BJ (cell line): ENCODE data around the gene SGCB. TPM values are rescaled to one million over a fixed set of nuclear protein-coding genes. Genes with fewer than 3 reads are reported as not detected.

ENCODE experiments used
- CTCF ChIA-PET: fragments of 350-600 bp; formaldehyde crosslinking; extraction: SDS; loops from one replicate; lab custom pipeline; 2021; ENCODE audit warnings: antibody characterized with exemption, inconsistent platforms; lab: Yijun Ruan, JAX
- POLR2A ChIA-PET: fragments of 300-600 bp; sonication (Branson Sonifier 250); formaldehyde crosslinking; extraction: SDS; loops from one replicate; lab custom pipeline; 2021; ENCODE audit warnings: antibody characterized with exemption; lab: Charles Lee
- DNase-seq: peaks from one replicate; pipeline ENCODE4 v3.0.0-alpha.2; 2011; ENCODE audit warnings: low read depth
- H3K27me3 ChIP-seq: 2 replicates; pipeline ENCODE4 v1.6.0; 2011; ENCODE audit warnings: low read length; ENCODE audit not compliant: control insufficient read depth, insufficient read depth
- H3K36me3 ChIP-seq: 2 replicates; pipeline ENCODE4 v1.5.1; 2011; ENCODE audit warnings: low read length; ENCODE audit not compliant: control insufficient read depth, insufficient read depth
- H3K4me3 ChIP-seq: 2 replicates; pipeline ENCODE4 v1.5.1; 2011; ENCODE audit warnings: low read depth, mild to moderate bottlenecking, control low read depth, low read length
- polyA plus RNA-seq: library from polyadenylated mRNA; depleted of rRNA; stranded (reverse); fragments of >200 nt; gene quantifications from 2 replicates; pipeline ENCODE4 v1.2.3, GENCODE V29; 2011
- TF ChIP-seq, protein P1 (sequence below): IDR thresholded peaks from 2 replicates; pipeline ENCODE4 v1.5.1; 2011; ENCODE audit warnings: low read depth, mild to moderate bottlenecking, control low read depth, inconsistent platforms, low read length, moderate library complexity; ENCODE audit not compliant: insufficient read depth

The SGCB gene
- polyA plus RNA-seq, 1 experiment, result 23.3 TPM

DNA sequence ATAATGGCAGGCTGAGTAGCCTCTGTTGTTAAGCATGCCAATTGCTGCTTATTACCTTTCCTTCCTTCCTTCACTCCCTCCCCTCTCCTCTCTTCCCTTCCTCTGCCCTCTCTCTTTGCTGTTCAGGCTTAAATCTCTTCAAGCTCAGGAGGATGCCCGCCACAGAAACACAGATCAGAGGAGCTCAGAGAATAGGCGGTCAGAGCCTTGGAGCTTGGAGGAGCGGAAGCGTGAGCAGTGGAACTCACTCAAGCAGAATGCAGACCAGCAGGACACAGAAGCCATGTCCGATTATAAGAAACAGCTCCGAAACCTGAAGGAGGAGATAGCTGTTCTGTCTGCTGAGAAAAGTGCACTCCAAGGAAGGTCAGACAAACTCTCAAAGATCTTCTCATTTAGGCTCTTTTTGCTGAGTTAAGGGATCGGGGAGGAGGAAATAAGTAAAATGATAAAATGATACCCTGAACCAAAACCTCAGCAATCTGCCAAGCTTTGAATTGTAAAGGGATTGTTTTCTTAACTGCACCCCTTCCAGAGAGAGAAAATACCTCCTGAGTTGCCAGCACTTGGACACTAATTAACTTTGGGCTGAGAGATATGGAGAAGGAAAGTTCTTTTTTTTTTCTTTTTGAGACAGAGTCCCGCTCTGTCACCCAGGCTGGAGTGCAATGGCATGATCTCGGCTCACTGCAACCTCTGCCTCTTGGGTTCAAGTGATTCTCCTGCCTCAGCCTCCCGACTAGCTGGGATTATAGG, 33.9 kb upstream of the SGCB start:
- H3K36me3 ChIP-seq, result peaks cover 3% of the 10 kb centered on the region
- CTCF ChIA-PET, result interaction anchor here (0.6 kb wide), 1 partner anchor 13 kb away, joined by 3 read pairs; no protein-coding TSS in a partner anchor
- H3K27me3 ChIP-seq, result no peaks in the 10 kb centered on the region
- TF ChIP-seq, protein P1, sequence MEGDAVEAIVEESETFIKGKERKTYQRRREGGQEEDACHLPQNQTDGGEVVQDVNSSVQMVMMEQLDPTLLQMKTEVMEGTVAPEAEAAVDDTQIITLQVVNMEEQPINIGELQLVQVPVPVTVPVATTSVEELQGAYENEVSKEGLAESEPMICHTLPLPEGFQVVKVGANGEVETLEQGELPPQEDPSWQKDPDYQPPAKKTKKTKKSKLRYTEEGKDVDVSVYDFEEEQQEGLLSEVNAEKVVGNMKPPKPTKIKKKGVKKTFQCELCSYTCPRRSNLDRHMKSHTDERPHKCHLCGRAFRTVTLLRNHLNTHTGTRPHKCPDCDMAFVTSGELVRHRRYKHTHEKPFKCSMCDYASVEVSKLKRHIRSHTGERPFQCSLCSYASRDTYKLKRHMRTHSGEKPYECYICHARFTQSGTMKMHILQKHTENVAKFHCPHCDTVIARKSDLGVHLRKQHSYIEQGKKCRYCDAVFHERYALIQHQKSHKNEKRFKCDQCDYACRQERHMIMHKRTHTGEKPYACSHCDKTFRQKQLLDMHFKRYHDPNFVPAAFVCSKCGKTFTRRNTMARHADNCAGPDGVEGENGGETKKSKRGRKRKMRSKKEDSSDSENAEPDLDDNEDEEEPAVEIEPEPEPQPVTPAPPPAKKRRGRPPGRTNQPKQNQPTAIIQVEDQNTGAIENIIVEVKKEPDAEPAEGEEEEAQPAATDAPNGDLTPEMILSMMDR, result no peak
- no peak for DNase-seq
- POLR2A ChIA-PET, result interaction anchor here (0.6 kb wide), 1 partner anchor 972 kb away, joined by 8 read pairs; no protein-coding TSS in a partner anchor
- no peak overlapping the region for H3K4me3 ChIP-seq

DNA sequence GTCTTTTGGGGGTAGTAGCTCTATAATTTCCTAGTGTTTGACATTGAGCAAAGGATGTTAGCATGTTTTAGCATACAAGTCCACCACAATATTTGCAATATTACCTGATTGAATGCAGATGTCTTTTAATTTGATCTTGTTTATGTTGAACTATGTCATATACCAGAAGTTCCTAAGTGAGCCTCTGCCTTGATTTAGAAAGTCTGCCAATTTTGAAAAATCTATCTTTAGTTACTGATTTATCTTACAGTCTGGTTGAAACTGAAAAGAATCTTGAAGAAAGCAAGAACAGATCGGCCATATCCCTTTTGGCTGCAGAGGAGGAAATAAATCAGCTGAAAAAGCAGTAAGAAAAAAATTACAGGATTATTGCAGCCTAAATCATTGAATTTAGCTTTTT, 31.5 kb upstream of the SGCB start:
- TF ChIP-seq, protein P1, result no peak
- H3K36me3 ChIP-seq, result peaks cover 2% of the 10 kb centered on the region
- H3K4me3 ChIP-seq, result no peak overlapping the region
- no peak for DNase-seq
- no peaks in the 10 kb centered on the region for H3K27me3 ChIP-seq
- POLR2A ChIA-PET, result no interaction called here
- CTCF ChIA-PET, result interaction anchor here (0.7 kb wide), 1 partner anchor 39 kb away, joined by 3 read pairs; no protein-coding TSS in a partner anchor

DNA sequence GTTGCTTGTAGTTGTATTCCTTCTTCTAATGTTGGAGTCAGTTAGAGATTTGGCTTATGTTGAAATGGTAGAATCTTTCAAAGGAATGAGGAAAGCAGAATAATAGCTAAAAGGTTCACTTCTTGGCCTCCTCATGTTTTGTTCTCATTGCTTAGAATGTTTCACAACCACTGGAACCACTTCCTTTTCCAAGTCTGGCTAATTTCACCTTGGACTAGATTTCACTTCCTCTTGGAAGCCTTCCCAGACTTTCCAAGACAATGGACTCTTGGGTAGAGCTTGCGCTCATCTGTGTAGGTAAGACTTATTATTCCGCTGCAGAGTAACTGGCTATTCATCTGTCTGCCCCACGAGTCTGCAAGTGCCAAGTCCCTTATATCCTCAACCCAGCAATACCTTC, 21.3 kb upstream of the SGCB start:
- DNase-seq, result no peak
- Histone ChIP-seq H3K36me3 (0 out of 2 replicates have a peak, but pooled peaks cover 2% of the 10 kb centered on the region), H3K27me3 (no peaks in the 10 kb centered on the region), H3K4me3 (no peak overlapping the region)
- CTCF ChIA-PET, result interaction anchor here (1.5 kb wide), 1 partner anchor 14 kb away, joined by 3 read pairs; no protein-coding TSS in a partner anchor
- TF ChIP-seq, protein P1, result no peak
- POLR2A ChIA-PET, result interaction anchor here (0.5 kb wide), 1 partner anchor 36 kb away, joined by 3 read pairs; no protein-coding TSS in a partner anchor

DNA sequence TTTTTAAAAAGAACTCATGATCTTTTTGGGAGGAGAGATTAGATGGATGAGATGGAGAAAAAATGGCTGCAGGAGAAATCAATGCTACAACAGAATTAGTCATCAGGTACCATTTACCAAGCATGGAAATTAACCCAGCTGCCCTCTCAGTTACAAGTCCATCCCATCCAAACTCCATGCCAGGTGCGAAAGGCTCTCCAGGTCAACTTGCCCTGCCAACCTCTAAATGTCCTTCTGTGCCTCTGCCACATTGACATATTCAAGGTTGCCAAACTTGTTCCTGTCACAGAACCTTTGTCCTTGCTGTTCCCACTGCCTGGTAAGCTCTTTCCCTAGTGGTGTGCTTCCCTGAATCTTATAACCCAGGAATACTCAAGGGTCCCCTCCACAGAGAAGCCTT, 20.2 kb upstream of the SGCB start:
- H3K4me3 ChIP-seq, result no peak overlapping the region
- TF ChIP-seq, protein P1, result no peak
- H3K36me3 ChIP-seq, result 0 out of 2 replicates have a peak, but pooled peaks cover 2% of the 10 kb centered on the region
- H3K27me3 ChIP-seq, result no peaks in the 10 kb centered on the region
- DNase-seq, result no peak
- ChIA-PET CTCF (interaction anchor here (1.5 kb wide), 1 partner anchor 15 kb away, joined by 3 read pairs; no protein-coding TSS in a partner anchor), POLR2A (no interaction called here)

DNA sequence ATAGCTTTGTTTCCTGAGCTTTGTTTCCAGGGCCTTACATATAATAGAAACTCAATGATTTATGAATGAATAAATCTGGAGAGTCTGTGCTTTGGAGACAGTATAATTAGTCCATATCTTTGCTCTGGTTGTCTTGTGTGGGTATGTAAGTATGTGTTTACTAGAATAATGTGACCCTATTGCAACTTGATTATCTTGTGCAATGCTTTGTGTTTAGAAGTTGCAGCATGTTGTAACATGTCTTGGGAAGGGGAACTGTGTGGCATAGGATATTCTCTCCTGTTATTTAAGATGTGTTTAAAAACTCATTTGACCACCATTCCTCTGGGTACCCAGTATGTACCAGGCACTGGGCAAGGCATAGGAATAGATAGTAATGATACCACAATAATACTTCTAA, 19.1 kb upstream of the SGCB start:
- no peak for DNase-seq
- CTCF ChIA-PET, result no interaction called here
- POLR2A ChIA-PET, result no interaction called here
- 0 out of 2 replicates have a peak, but pooled peaks cover 2% of the 10 kb centered on the region for H3K36me3 ChIP-seq
- H3K4me3 ChIP-seq, result no peak overlapping the region
- TF ChIP-seq, protein P1, result no peak
- no peaks in the 10 kb centered on the region for H3K27me3 ChIP-seq
